Ovary (tissue), 9 donors: Measurements from ENCODE around the gene SMC3. TPM values are rescaled to one million over a fixed set of nuclear protein-coding genes. Genes with fewer than 3 reads are reported as not detected.

Source experiments
- DNase-seq, 5 donors: peaks; one replicate each; pipeline ENCODE4 v3.0.0-alpha.2; 2019 to 2020
- H3K27ac ChIP-seq, 2 donors: fragments of 200-600 bp; one replicate each; pipeline versions ENCODE4 v1.5.1 to v1.8.0; 2019 to 2022
- H3K27me3 ChIP-seq: fragments of 200-600 bp; one replicate; pipeline ENCODE4 v1.8.0; 2022
- H3K36me3 ChIP-seq: fragments of 200-600 bp; sonication (generic); one replicate; pipeline ENCODE4 v1.5.1; 2019
- H3K4me1 ChIP-seq: one replicate; pipeline ENCODE4 v1.8.1; 2013; ENCODE audit warnings: mild to moderate bottlenecking, moderate library complexity; ENCODE audit not compliant: insufficient read depth
- H3K4me3 ChIP-seq: fragments of 200-600 bp; sonication (generic); one replicate; pipeline ENCODE4 v1.5.1; 2017
- H3K9me3 ChIP-seq, 2 donors: fragments of 200-600 bp in 1 of 2; sonication (generic) in 1 of 2; one replicate each; pipeline versions ENCODE4 v1.5.1 to v1.8.1; 2013 to 2019; ENCODE audit warnings: mild to moderate bottlenecking in 1 of 2, moderate library complexity in 1 of 2
- EP300 ChIP-seq: sonication (generic); formaldehyde crosslinking; IDR thresholded peaks from one replicate; pipeline ENCODE4 v1.6.1; 2017; ENCODE audit warnings: antibody characterized with exemption
- POLR2A ChIP-seq: fragments of 450-650 bp; IDR thresholded peaks from one replicate; pipeline ENCODE4 v1.6.1; 2017; ENCODE audit warnings: antibody characterized with exemption, mild to moderate bottlenecking, moderate library complexity
- WGBS, 3 donors: extraction: QIAGEN DNeasy Blood & Tissue Kit in 1 of 3; methylation state at CpG; one replicate each; pipeline versions ENCODE4 v1.1.5 to v1.1.7; 2013 to 2017; 5-methylcytosine and 5-hydroxymethylcytosine counted together
- intact Hi-C, 4 donors: fragments of 100-400 bp; cut with DNase I; formaldehyde crosslinking; loops; one replicate each; pipeline versions ENCODE4 v1.11.0 to v1.15.1; 2022 to 2023
- polyA plus RNA-seq, 2 donors: library from polyadenylated mRNA; stranded (reverse); fragments of 200-250 nt in 1 of 2; fragments of 350-450 nt in 1 of 2; fragmentation: Illumina TruSeq in 1 of 2; extraction: RNeasy Lipid Tissue Mini Kit (QIAGEN cat#74804) in 1 of 2; gene quantifications; one replicate each; pipeline ENCODE4 v1.2.3, GENCODE V29; 2013 to 2014
- total RNA-seq, 7 donors: library from RNA; depleted of rRNA in 2 of 7; stranded (reverse); fragments of >200 nt in 2 of 7; fragmentation: NEBNext Ultra II Directional in 3 of 7; extraction: Animal tissue kit (Norgen Biotek cat#: 25700) in 3 of 7; gene quantifications; one replicate each; pipeline versions ENCODE4 v1.1.0 to v1.2.4, GENCODE V29; 2016 to 2023
- TF ChIP-seq, protein P1 (sequence below), 3 donors: fragments of 450-650 bp in 2 of 3; fragments of 200-600 bp in 1 of 3; IDR thresholded peaks; one replicate each; pipeline versions ENCODE4 v1.5.1 to v1.8.0; 2016 to 2022; ENCODE audit warnings: antibody characterized with exemption in 3 of 3, mild to moderate bottlenecking in 1 of 3
- donor health status: DM: no; HTN: no; CAD: no; lungs with moderate emphysema.
- donor health status: DM: no; HTN: no; CAD: no.
- donor health status: Bipolar disorder and iron deficiency.
- donor health status: DM: yes; HTN: yes; CAD: no.
- donor health status: DM: no; HTN: no; CAD: no.
- donor health status: DM: yes; HTN: yes; CAD: no.

Gene SMC3
- total and polyA plus RNA-seq, 9 donors: 23.1 to 49.1 (median 37.1) TPM

DNA sequence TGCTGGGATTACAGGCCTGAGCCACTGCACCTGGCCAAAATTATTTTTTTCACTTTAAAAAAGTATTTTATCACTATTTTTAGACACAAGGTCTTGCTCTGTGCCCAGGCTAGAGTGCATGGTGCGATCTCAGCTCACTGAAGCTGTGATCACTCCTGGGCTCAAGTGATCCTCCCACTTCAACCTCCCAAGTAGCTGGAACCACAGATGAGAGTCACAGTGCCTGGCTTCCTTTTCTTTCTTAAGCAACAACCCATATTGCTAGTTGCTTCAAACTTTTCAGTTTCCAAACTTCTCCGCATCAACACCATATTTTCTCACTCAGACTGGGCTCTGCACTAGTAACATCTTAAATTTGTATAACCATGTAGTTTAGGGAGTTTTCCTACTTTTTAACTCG lies 9.5 kb upstream of the SMC3 start:
- Histone ChIP-seq H3K27ac (no peak overlapping the region), H3K36me3 (no peaks in the 10 kb centered on the region), H3K9me3 (no peaks in the 10 kb centered on the region), H3K4me3 (no peak overlapping the region), H3K27me3 (no peaks in the 10 kb centered on the region), H3K4me1 (no peaks in the 10 kb centered on the region)
- no peak for TF ChIP-seq POLR2A
- no peak for TF ChIP-seq EP300
- TF ChIP-seq, protein P1, sequence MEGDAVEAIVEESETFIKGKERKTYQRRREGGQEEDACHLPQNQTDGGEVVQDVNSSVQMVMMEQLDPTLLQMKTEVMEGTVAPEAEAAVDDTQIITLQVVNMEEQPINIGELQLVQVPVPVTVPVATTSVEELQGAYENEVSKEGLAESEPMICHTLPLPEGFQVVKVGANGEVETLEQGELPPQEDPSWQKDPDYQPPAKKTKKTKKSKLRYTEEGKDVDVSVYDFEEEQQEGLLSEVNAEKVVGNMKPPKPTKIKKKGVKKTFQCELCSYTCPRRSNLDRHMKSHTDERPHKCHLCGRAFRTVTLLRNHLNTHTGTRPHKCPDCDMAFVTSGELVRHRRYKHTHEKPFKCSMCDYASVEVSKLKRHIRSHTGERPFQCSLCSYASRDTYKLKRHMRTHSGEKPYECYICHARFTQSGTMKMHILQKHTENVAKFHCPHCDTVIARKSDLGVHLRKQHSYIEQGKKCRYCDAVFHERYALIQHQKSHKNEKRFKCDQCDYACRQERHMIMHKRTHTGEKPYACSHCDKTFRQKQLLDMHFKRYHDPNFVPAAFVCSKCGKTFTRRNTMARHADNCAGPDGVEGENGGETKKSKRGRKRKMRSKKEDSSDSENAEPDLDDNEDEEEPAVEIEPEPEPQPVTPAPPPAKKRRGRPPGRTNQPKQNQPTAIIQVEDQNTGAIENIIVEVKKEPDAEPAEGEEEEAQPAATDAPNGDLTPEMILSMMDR (IDR thresholded peaks at IDR 0.05): no peak
- DNase-seq: no peak
- intact Hi-C loops: loop anchor here in 1 of 4 donors (10.0 kb wide), 1 partner anchor 423 kb away; no protein-coding TSS in a partner anchor
- 81 to 88% (median 87%) methylated on average over 3 of the region's 3 CpGs for WGBS, 3 donors

DNA sequence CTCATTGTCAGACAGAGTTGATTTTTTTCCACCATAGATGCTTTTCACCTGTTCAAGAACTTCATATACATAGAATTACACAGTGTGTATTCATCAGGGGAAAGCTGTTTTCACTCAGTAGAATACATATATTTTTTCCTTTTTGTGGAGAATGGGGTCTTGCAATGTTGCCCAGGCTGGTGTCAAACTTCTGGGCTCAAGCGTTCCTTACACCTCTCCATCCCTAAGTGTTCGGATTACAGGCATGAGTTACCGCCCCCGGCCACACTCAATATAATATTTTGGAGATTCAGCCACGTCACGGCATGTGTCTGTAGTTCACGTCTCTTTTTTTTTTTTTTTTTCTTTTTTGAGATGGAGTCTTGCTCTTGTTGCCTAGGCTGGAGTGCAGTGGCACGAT lies 7.5 kb upstream of the SMC3 start:
- no peaks in the 10 kb centered on the region for H3K9me3 ChIP-seq
- intact Hi-C loops: no loop called here
- H3K27ac ChIP-seq: no peak overlapping the region
- no peak overlapping the region for H3K4me3 ChIP-seq
- no peaks in the 10 kb centered on the region for H3K27me3 ChIP-seq
- no peaks in the 10 kb centered on the region for H3K4me1 ChIP-seq
- TF ChIP-seq POLR2A: no peak
- TF ChIP-seq EP300: no peak
- TF ChIP-seq, protein P1 (IDR thresholded peaks at IDR 0.05): no peak
- WGBS, 3 donors: 88 to 91% (median 89%) methylated on average over 8 of the region's 8 CpGs
- H3K36me3 ChIP-seq: no peaks in the 10 kb centered on the region
- DNase-seq: no peak

DNA sequence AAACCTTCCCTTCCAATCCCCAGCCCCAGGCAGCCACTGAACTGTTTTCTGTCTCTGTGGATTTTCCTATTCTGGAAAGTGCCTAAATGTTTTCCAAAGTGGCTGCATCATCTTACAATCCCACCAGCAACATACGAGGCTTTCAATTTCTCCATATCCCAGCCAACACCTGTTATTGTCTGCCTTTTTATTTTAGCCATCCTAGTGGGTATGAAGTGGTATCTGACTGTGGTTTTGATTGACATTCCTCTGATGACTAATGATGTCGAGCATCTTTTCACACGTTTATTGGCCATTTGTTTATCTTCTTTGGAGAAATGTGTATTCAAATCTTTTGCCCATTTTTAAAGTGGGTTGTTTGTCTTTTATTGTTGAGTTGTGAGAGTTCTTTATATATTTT lies 6.2 kb upstream of the SMC3 start:
- Histone ChIP-seq H3K36me3 (no peaks in the 10 kb centered on the region), H3K4me1 (no peaks in the 10 kb centered on the region), H3K9me3 (no peaks in the 10 kb centered on the region), H3K4me3 (no peak overlapping the region), H3K27ac (no peak overlapping the region), H3K27me3 (no peaks in the 10 kb centered on the region)
- TF ChIP-seq, protein P1 (IDR thresholded peaks at IDR 0.05): no peak
- TF ChIP-seq EP300 (no peak), POLR2A (no peak)
- intact Hi-C loops: no loop called here
- WGBS, 3 donors: 71 to 74% (median 73%) methylated on average over 3 of the region's 3 CpGs
- no peak for DNase-seq

DNA sequence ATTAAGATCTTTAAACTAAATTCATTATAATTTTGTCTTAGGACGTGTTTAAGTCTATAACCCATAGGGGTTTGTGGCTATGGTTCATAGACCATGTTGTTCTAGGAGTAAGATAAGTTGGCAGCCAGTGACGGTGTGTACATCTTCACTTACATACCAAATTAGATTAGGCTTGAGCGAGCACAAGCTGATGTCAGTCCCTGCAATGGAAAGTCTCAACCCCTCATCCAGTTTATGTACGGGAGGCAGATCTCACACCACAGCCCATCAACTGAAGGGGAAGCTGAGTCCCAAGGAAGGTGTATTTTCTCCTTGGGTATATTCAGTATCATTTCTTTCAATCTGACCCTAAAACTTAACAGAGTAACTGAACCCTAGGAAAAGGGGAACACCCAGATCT lies 5.1 kb upstream of the SMC3 start:
- Histone ChIP-seq H3K4me3 (no peak overlapping the region), H3K36me3 (no peaks in the 10 kb centered on the region)
- intact Hi-C loops: no loop called here

More for the DNA sequence above, 5.1 kb upstream of the SMC3 start:
- no peak overlapping the region for H3K27ac ChIP-seq
- H3K27me3 ChIP-seq: no peaks in the 10 kb centered on the region
- 67 to 68% (median 67%) methylated on average over 4 of the region's 4 CpGs for WGBS, 3 donors
- H3K4me1 ChIP-seq: no peaks in the 10 kb centered on the region
- H3K9me3 ChIP-seq: no peaks in the 10 kb centered on the region
- DNase-seq: no peak
- no peak for TF ChIP-seq EP300
- TF ChIP-seq POLR2A: no peak
- TF ChIP-seq, protein P1 (IDR thresholded peaks at IDR 0.05): no peak
